Uterus (tissue), 2 donors: Measurements from ENCODE around the gene STX18.

Source experiments
- CTCF ChIP-seq, 4 experiments: fragments of 200-600 bp in 2 of 4; fragments of 450-650 bp in 2 of 4; sonication (generic) in 2 of 4; IDR thresholded peaks; one replicate each; pipeline ENCODE4 v1.5.1; 2016 to 2019; ENCODE audit warnings: antibody characterized with exemption in 4 of 4, mild to moderate bottlenecking in 2 of 4, moderate library complexity in 1 of 4
- POLR2A ChIP-seq, 2 donors: fragments of 450-650 bp; IDR thresholded peaks; one replicate each; pipeline ENCODE4 v1.6.1; 2016; ENCODE audit warnings: antibody characterized with exemption in 2 of 2, mild to moderate bottlenecking in 1 of 2, moderate library complexity in 1 of 2

GRCh38 chr4:4507923-4508322 lies 33.9 kb downstream of the STX18 start:
- TF ChIP-seq CTCF (IDR thresholded peaks at IDR 0.05) (peak in 3 of 4 experiments; percentile 10 to 24 (median 16)), POLR2A (IDR thresholded peaks at IDR 0.05) (no peak)
